ENCODE results near the gene CYB5B.

The CYB5B gene, protein sequence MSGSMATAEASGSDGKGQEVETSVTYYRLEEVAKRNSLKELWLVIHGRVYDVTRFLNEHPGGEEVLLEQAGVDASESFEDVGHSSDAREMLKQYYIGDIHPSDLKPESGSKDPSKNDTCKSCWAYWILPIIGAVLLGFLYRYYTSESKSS

DNA sequence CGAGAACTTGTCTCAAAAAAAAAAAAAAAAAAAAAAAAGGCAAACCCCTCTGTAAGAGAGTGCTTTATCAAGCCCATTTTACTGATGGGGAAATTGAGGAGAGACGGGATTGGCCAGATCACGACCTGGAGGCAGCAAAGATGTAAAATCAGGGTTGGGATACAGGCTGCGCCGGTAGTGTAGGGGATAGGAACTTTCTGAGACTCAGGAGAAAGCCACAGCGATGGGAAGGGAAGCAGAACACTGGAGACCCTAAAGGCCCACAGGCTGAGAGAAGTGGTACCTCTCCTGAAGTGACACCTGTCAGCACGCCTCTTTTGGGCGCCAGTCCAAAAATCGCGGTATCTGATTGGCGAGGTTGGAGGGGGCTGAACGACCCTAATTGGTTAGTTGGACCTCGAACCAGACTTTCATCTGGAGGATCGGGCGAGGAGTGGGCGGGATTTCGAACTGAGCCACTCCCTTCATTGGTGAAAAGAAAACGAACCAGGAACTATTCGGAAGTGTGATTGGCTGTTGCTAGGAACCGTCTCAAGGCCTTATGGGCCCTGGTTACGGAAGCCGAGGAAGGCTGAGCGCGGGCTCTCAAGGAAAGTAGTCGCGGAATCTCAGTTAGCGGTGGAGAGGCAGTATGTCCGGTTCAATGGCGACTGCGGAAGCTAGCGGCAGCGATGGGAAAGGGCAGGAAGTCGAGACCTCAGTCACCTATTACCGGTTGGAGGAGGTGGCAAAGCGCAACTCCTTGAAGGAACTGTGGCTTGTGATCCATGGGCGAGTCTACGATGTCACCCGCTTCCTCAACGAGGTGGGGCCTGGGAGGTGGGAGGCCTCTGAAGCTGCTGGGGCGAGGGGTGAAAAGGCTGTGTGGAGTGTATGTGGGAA lies at the start of gene CYB5B:
TSS of gene CYB5B (plus strand) at position 567 of the 882 bp plus-strand sequence. CDS start at position 632, 65 bp downstream.
- peak; percentile 87 to 89 for DNase-seq

DNA sequence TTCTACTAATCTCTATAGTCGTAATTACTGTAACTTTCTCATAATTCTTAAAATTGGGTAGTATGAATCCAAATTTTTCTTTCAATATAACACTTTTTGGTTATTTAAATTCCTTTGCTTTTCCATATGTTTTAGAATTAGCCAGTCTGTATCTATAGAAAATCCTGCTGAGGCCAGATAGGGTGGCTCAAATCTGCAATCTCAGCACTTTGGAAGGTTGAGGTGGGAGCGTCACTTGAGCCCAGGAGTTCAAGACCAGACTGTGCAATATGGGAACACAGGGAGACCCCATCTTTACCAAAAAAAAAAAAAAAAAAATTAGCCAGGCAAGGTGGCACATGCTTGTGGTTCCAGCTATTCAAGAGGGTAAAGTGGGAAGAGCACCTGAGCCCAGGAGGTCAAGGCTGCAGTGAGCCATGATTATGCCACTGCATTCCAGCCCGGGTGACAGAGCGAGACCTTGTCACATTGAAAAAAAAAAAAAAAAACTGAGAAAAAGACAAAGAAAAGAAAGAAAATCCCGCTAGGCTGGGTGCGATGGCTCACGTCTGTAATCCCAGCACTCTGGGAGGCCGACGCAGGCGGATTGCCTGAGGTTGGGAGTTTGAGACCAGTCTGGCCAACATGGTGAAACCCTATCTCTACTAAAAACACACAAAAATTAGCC lies 47.9 kb upstream of the CYB5B start:
- no peak for DNase-seq

DNA sequence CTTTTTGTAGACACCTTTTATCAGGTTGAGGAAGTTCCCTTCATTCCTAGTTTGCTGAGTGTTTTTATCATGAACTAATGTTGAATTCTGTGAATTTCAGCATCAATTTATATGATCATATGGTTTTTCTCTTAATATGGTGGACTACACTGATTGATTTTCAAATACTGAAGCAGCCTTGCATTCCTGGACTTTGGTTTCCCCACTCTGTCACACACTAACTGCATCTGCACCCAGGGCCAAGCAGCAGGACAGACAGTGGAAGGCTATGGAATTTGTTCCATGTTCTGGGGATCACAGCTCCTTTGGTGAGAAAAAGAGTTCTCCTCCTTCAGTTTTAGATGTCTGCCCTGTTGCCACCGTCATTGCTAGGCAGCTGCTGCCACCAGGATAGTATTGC lies 46.4 kb upstream of the CYB5B start:
- no peak for DNase-seq

DNA sequence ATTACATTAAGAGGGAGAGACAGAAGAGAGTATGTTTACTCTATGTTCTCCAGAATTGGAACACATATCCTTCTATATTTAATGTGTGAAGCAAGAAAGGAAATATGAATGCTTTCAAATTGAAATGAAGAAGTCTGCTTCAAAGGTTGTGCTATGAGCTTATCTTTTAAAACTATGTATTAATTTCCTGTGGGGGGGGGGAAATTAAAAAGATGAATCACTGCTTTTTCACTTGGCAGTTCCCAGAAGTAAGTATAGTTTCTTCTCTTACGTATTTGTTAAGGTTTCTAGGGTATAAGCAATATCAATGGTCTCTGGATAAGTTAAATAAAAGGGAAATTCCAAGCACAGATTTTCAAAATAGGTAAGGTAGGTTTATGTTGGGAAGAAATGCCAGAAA lies 45.7 kb upstream of the CYB5B start:
- no peak for DNase-seq

DNA sequence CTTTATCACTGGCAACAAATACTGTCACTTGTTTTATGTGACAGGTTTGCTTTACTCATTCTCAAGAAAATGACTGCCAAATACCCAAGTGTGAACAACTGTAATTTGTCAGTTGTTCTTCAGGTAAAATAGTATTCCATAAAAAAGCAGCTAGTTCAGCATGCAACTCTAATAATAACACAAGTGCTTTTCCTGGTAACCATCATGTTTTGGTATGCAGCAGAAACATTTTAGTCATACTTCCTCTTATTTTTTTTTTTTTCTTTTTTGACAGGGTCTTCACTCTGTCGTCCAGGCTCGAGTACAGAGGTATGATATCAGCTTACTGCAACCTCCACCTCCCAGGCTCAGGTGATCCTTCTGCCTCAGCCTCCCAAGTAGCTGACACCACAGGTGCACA lies 43.2 kb upstream of the CYB5B start:
- no peak for DNase-seq

DNA sequence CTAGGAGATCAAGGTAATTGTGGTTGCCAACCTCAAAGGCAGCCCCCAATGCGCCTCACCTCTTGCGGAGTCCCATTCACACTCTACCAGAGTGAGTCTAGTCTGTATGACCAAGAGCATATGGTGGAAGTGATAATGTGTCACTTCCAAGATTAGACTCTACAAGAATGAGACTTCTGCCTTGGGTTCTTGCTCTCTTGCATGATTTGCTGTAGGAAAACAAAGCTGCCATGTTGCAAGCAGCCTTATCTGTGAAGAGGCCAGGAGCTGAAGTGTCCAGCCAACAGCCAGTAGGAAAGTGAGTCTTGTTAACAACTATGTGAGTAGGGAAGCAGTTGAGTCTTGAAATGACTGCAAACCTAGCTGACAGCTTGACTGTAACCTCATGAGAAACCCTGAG lies 42.0 kb upstream of the CYB5B start:
- no peak for DNase-seq

DNA sequence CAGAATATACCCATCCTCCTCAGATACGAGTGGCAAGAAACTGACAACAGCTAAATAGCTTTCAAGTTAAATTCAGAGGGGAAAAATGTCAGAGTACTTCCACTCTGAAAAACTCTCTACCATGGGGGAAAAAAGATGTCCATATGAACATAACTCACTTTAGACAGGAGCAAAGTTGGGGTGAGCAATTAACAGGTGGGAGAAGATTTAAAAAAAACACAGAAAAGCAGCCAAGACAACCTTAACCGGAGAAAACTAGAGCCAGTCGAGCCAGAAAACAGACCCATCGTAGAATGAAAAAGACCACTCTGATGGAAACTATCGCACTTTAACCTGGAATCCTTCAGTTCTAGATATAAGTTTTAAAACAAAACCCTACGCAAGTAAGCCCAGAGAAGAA lies 39.4 kb upstream of the CYB5B start:
- DNase-seq = no peak

DNA sequence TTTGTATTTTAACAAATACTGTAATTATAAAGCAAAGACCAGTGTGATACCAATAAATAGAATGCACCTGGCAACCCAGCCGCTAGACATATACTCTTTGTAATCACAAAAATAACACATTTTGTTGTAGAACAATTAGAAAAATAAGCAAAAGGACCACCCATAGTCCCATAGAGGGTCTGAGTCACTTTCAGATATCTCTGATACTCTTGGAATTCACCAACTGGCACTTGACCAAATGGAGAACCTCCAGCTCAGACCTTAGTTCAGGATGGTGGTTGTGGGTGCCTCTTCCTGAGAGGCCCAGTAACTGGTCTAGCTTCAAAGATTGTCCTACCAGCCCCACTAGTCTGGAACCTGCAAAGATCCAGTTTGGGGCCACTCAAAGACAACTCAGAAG lies 37.8 kb upstream of the CYB5B start:
- no peak for DNase-seq

DNA sequence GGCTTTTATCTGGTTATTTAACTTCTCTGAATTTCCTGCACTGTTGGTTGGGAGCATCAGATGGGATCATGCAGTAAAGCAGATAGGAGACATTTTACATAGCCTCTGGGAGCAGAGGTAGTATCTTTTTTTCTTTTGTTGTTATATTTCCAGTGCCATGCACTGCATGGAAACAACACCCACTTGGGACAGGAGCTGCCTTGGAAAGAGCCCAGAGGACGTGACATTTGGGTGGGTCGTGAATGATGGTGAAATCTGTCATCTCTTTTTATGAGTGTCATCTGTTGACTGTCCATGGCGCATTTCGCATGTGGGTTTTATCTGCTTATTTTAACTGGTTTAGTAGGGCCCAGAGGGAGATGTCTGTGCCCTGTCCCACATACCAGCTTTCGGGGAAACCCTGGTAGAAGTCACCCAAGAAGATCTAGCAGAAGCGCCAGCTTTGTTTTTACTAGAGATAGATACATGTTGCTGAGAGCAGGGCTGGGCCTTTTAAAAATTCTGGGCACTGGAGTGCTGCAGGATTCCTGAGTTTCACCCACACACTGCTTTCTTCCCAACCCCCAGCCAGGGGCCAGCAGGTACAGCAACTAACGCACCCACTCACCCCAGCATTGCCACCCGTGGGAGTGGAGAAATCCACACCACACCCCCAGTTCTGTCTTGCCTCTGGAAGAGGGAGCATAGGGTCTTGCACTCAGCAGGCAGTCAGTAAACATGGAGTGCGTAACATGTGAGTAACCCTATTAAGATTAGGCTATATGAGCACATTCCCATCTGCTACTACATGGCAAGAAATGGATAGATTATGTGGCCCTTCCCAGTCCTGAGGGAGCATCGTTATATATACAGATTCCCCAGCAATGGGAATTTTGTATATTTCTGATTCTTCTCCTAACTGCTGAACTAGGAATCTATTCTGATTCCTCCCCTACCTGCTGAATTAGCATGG lies 30.2 kb upstream of the CYB5B start:
- no peak for DNase-seq

DNA sequence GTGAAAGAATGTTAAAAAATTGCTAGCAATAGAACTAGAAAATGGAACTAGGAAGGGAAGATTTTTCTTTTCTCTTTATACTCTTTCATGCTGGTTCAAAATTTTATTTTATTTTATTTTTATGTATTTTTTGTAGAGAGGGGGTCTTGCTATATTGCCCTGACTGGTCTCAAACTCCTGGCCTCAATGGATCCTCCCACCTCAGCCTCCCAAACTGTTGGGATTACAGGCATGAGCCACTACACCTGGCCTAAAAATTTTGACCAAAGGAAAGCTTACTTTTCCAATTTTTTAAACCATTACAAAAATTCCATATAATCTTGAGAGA lies 28.6 kb upstream of the CYB5B start:
- no peak for DNase-seq

DNA sequence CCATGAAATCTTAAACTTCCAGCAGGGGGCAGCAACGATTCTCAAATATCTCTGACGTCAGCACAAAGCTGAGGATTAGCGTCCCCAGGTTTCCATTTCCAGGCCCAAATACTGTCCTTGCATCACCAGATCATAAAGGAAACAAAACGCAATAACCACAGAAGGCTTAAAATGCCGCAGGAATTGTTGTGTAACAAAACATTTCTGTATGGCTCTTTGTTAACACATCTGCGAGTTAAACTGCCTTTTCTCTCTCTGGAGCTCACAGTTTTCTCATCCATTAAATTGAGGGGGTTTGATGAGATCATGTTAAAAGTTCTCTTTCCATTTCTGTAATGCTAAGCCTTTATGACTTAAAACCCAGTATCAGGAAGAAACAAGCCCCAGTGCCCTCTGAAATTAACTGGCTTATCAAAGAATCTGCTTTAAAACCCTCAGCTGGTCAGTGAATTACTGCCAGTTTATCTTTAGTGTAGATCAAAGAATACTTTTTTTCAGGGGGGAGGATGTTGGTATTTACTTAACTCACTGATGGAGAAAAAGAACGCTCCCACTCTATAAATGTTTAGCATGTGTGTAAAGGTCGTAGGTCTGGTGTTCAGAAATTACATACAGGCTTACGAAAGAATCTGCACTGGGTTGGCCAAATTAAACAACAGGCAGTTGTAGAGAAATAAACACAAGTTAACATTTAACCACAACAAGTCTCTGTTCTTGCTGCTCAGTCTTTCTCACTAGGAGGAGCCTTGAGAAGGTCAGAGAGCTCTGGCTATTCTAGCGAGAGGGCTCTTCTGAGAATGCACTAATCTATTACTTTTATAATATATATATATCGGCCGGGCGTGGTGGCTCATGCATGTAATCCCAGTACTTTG lies 28.0 kb upstream of the CYB5B start:
- peak; percentile 29 to 54 for DNase-seq

DNA sequence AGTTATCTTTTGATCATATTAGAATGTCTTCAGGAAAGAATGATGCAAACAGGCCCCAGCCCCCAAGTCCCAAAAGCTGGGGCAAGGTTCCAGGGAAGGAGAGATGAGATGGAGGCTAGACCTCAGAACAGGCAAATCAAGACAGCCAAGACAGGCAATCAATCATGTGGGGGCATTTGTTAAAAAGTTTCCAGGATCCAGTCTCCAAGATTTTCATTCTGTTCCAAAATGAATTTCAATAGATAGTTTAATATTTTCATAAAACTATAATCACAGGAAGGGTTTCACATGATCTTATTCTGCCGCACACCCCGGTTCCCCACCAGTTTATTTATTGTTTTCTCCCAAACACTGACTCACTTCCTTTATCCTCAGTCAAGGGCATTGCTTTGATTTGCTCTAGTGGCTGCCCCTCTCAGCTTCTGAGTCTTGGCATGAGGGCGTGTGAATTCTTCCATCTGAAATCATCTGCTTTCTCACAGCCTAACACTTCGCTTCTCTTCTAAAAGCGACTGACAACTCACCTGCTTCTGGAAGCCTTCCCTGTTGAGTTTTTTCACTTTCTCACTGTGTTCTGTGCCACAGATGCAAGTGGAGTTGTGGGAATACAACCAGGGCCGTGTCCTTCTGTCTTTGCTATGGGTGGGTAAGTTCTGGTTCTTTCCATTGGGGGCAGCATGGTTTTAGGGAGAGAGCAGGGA lies 26.4 kb upstream of the CYB5B start:
- peak in 1 of 2 experiments; percentile 3 for DNase-seq

DNA sequence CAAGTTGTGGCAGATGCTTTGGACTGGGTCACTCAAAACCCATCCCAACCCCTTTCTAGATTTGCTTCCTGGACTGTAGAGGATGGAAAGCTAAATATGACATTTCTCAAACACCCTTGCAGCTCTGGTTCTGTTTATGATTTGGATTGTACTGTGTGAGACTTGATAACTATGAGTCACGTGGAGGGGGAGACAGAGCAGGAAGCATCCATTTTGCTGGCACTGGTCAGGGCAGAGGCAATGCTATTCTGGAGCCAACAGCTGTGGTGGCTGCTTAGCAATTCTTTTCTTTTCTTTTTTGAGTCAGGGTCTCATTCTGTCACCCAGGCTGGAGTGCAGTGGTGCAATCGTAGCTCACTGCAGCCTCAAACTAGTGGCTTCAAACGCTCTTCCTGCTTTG lies 25.1 kb upstream of the CYB5B start:
- no peak for DNase-seq

DNA sequence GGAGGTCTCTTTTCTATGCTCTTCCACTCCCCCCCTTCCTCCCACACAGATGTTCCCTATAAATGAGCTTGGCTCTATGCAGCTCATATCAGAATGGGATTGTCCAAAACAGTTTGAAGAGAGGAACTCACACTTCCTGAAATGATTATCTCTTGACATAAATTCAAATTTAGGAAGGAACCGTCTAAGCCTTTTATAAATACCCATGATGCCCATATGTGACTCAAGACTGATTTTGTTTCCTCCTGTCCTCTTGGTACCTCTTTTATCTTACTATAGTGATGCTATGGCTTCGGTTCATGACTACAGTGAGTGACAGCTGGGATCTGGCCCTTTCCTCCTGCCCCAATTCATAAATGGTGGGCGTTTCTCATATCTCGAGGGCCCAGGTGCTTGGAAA lies 22.0 kb upstream of the CYB5B start:
- DNase-seq = no peak

DNA sequence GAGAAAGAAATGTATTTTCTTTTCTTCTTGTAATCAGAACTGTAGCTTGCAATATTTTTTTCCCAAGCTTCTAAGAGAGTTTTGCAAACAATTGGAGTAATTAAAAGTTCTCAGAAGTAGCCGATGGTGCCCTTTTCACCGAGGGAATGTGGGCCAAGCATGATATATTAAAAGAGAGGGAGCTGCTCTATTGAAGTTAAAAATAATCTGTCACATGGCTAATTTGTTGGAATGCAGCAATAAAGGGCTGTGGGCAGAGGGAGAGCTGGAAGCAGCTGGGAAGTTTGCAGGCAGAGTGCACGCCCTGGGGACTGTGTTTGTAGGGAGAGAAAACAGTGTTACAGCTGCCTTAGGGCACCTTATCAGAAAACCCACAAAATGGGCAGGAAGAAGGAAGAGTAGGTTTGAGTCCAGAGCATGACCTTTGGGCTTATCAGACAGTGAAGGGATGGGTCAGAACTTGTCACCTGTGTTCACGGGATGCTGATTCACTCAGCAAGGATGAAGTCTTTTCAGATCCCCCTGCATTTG lies 20.1 kb upstream of the CYB5B start:
- DNase-seq = no peak

DNA sequence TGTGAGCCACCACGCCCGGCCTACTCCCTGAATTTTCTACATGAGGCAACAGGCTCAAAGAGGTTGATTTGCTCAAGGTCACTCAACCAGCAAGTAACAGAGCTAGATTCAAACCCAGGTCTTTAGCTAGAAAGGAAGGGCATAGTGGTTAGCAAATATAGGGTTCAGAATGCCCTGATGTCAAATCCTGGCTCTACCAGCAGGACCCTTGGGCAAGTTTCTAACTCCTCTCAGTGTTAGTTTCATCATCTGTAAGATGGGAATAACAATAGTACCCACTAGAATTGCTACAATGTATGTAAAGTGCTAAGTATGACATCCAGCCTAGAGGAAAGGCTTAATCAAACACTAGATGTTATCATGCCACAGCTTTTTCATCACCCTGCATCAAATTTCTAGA lies 19.1 kb upstream of the CYB5B start:
- DNase-seq = no peak

DNA sequence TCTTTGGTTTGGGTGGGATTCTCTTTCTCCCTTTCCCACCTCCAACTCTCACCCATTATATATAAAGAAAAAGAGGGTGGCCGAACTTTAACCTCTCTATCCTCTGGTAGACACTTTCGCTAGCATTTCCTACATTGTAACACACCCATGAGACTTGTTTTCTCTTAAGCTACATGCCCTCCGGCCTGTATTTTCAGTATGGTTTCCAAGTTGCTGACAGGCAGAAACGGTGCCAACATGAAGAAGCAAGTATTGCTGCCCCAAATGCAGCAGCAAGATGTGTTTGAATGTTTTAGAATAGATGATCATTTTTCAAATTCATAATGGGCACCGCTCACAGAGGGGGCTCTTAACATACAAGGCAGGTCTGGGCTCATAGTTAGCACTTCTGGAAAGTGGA lies 18.7 kb upstream of the CYB5B start:
- no peak for DNase-seq

DNA sequence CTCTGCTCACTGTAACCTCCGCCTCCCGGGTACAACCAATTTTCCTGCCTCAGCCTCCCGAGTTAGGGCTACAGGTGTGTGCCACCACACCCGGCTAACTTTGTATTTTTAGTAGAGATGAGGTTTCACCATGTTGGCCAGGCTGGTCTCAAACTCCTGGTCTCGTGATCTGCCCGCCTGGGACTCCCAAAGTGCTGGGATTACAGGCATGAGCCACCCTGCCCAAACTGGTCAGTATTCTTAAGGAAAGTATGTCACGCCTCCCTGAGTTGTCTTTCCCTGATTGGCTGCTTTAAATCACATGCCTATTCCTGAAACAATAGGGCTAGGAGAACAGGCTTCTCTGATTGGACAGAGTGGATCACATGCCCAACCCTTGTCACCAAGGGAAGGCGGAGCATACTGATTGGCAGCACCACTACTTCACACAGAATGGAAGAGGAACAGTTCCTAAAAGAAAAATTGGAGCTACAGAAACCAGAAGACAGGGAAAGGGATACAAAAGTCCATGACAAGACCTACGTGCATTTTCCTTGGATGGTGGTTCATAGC lies 17.6 kb upstream of the CYB5B start:
- no peak for DNase-seq

DNA sequence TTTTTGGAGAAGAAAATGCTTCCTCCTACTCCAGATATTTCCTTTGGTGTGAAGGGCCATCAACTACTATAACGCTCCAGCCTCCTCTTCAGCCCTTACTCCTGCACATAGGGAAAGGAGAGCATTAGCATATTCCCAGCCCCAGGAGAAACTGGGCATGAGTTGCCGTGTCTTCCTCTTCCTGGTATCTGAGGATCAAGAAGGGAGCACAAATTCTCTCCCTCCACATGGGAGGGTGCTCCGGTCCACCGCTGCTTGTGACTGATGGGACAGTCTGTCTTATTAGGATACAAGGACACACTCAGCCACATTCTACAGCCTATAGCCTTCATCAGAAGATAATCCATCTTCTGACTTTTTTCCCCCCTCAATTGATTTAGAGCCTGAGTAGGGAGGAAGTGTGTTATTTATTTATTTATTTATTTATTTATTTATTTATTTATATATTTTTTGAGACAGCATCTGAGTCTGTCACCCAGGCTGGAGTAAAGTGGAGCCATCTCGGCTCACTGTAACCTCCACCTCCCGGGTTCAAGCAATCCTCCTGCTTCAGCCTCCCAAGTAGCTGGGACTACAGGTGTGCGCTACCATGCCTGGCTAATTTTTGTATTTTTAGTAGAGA lies 16.6 kb upstream of the CYB5B start:
- no peak for DNase-seq

DNA sequence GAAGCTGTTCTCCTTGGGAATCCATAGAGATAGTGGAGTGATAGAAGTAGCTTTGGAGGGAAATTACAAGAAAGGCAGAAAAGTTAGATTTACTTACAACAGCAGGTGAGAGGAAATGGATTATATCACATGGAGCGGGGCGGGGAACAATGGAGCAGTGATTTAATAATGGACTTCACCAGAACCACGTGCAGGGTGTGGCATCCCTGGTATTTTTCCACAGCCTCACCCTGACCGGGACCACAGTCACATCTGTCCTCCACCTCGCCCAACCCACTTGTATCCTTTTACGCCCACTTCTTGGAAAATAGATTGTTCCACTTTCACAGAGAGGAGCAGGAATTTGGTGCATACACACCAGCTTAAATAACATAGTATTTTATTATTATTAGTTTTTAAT lies 15.9 kb upstream of the CYB5B start:
- no peak for DNase-seq

All from NCI-H1930 (cell line).